ENCODE measurements around the gene LIMA1.
"Not testable (repeated sequence)": the region's sequence is repeated elsewhere in the genome, so short reads cannot be mapped to it uniquely, and the experiment has no call there.

LIMA1 gene

GRCh38 chr12:50276068-50276467, 7.3 kb downstream of the LIMA1 start (continued):
- no peak for TF ChIP-seq SNAI2 (CRISPR knock-in tag; IDR thresholded peaks at IDR 0.05)
- no peak for TF ChIP-seq ZFP3 (CRISPR knock-in tag; IDR thresholded peaks at IDR 0.05)
- no peak for TF ChIP-seq ISL1 (CRISPR knock-in tag; IDR thresholded peaks at IDR 0.05)

- no peak for TF ChIP-seq TOX (CRISPR knock-in tag; IDR thresholded peaks at IDR 0.05; ENCODE audit: borderline replicate concordance)
- no peak for TF ChIP-seq PPARA (CRISPR knock-in tag; IDR thresholded peaks at IDR 0.05; ENCODE audit: borderline replicate concordance)
- no peak for TF ChIP-seq CSDC2 (CRISPR knock-in tag; IDR thresholded peaks at IDR 0.05)
- no peak for TF ChIP-seq GLIS3 (CRISPR knock-in tag; IDR thresholded peaks at IDR 0.05)
- no peak for TF ChIP-seq ARNTL (CRISPR knock-in tag; IDR thresholded peaks at IDR 0.05; ENCODE audit: borderline replicate concordance, low read depth)
- no peak for TF ChIP-seq ZNF8 (CRISPR knock-in tag; IDR thresholded peaks at IDR 0.05)
- TF ChIP-seq TCF4 (CRISPR knock-in tag; IDR thresholded peaks at IDR 0.05; ENCODE audit: borderline replicate concordance), result no peak
- no peak for TF ChIP-seq OSR1 (CRISPR knock-in tag; IDR thresholded peaks at IDR 0.05)
- no peak for TF ChIP-seq RARB (CRISPR knock-in tag; IDR thresholded peaks at IDR 0.05)
- no peak for ATAC-seq
Measured at GRCh38 chr12:50275556-50275955, 7.8 kb downstream of the LIMA1 start.

GRCh38 chr12:50275127-50275526, 8.2 kb downstream of the LIMA1 start:
- not testable (repeated sequence) for ATAC-seq

GRCh38 chr12:50271724-50272247, 11.5 kb downstream of the LIMA1 start:
- ATAC-seq, result peak; percentile 63
- peak; percentile 5; the same call in 1 of the 2 replicates for TF ChIP-seq SNAI2 (CRISPR knock-in tag; IDR thresholded peaks at IDR 0.05)
- TF ChIP-seq, protein P1, sequence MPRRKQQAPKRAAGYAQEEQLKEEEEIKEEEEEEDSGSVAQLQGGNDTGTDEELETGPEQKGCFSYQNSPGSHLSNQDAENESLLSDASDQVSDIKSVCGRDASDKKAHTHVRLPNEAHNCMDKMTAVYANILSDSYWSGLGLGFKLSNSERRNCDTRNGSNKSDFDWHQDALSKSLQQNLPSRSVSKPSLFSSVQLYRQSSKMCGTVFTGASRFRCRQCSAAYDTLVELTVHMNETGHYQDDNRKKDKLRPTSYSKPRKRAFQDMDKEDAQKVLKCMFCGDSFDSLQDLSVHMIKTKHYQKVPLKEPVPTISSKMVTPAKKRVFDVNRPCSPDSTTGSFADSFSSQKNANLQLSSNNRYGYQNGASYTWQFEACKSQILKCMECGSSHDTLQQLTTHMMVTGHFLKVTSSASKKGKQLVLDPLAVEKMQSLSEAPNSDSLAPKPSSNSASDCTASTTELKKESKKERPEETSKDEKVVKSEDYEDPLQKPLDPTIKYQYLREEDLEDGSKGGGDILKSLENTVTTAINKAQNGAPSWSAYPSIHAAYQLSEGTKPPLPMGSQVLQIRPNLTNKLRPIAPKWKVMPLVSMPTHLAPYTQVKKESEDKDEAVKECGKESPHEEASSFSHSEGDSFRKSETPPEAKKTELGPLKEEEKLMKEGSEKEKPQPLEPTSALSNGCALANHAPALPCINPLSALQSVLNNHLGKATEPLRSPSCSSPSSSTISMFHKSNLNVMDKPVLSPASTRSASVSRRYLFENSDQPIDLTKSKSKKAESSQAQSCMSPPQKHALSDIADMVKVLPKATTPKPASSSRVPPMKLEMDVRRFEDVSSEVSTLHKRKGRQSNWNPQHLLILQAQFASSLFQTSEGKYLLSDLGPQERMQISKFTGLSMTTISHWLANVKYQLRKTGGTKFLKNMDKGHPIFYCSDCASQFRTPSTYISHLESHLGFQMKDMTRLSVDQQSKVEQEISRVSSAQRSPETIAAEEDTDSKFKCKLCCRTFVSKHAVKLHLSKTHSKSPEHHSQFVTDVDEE (CRISPR knock-in tag; IDR thresholded peaks at IDR 0.05), result no peak

- ATAC-seq, result no peak
- TF ChIP-seq ZFP30 (CRISPR knock-in tag; IDR thresholded peaks at IDR 0.05) (no peak), ARNTL (CRISPR knock-in tag; IDR thresholded peaks at IDR 0.05; ENCODE audit: borderline replicate concordance, low read depth) (no peak), ZFP3 (CRISPR knock-in tag; IDR thresholded peaks at IDR 0.05) (no peak), TCF4 (CRISPR knock-in tag; IDR thresholded peaks at IDR 0.05; ENCODE audit: borderline replicate concordance) (no peak), ZNF8 (CRISPR knock-in tag; IDR thresholded peaks at IDR 0.05) (no peak), BACH2 (CRISPR knock-in tag; IDR thresholded peaks at IDR 0.05; ENCODE audit: borderline replicate concordance) (no peak), PPARA (CRISPR knock-in tag; IDR thresholded peaks at IDR 0.05; ENCODE audit: borderline replicate concordance) (no peak), GLIS3 (CRISPR knock-in tag; IDR thresholded peaks at IDR 0.05) (no peak), CSDC2 (CRISPR knock-in tag; IDR thresholded peaks at IDR 0.05) (no peak)
- TF ChIP-seq, protein P1 (CRISPR knock-in tag; IDR thresholded peaks at IDR 0.05), result no peak
- TF ChIP-seq, protein P2, sequence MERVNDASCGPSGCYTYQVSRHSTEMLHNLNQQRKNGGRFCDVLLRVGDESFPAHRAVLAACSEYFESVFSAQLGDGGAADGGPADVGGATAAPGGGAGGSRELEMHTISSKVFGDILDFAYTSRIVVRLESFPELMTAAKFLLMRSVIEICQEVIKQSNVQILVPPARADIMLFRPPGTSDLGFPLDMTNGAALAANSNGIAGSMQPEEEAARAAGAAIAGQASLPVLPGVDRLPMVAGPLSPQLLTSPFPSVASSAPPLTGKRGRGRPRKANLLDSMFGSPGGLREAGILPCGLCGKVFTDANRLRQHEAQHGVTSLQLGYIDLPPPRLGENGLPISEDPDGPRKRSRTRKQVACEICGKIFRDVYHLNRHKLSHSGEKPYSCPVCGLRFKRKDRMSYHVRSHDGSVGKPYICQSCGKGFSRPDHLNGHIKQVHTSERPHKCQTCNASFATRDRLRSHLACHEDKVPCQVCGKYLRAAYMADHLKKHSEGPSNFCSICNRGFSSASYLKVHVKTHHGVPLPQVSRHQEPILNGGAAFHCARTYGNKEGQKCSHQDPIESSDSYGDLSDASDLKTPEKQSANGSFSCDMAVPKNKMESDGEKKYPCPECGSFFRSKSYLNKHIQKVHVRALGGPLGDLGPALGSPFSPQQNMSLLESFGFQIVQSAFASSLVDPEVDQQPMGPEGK (CRISPR knock-in tag; IDR thresholded peaks at IDR 0.05; ENCODE audit: borderline replicate concordance), result no peak
- TF ChIP-seq, protein P3, sequence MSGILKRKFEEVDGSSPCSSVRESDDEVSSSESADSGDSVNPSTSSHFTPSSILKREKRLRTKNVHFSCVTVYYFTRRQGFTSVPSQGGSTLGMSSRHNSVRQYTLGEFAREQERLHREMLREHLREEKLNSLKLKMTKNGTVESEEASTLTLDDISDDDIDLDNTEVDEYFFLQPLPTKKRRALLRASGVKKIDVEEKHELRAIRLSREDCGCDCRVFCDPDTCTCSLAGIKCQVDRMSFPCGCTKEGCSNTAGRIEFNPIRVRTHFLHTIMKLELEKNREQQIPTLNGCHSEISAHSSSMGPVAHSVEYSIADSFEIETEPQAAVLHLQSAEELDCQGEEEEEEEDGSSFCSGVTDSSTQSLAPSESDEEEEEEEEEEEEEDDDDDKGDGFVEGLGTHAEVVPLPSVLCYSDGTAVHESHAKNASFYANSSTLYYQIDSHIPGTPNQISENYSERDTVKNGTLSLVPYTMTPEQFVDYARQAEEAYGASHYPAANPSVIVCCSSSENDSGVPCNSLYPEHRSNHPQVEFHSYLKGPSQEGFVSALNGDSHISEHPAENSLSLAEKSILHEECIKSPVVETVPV (CRISPR knock-in tag; IDR thresholded peaks at IDR 0.05), result no peak
Measured at GRCh38 chr12:50268482-50268881, 14.8 kb downstream of the LIMA1 start.
